HG03025 (cell line): Measurements from ENCODE around the gene TNFSF4.
"Not testable (repeated sequence)": the region's sequence is repeated elsewhere in the genome, so short reads cannot be mapped to it uniquely, and the experiment has no call there.

Experiments used
- ATAC-seq: cut with Tn5 transposase; IDR thresholded peaks from one replicate; pipeline ENCODE4 v1.9.1; 2021; ENCODE audit warnings: mild to moderate bottlenecking, moderate library complexity; ENCODE audit not compliant: unreplicated experiment, low FRiP score

TNFSF4 gene

GRCh38 chr1:173206816-173207568 is at the start of gene TNFSF4:
TNFSF4 (minus strand) TSS chr1:173207331; CDS start chr1:173207176, 155 bp downstream.
- ATAC-seq = no peak

GRCh38 chr1:173255214-173255813 is 48.2 kb upstream of the TNFSF4 start:
- no peak for ATAC-seq

- no peak for ATAC-seq
Observed at GRCh38 chr1:173253046-173253445, 45.9 kb upstream of the TNFSF4 start.

DNA sequence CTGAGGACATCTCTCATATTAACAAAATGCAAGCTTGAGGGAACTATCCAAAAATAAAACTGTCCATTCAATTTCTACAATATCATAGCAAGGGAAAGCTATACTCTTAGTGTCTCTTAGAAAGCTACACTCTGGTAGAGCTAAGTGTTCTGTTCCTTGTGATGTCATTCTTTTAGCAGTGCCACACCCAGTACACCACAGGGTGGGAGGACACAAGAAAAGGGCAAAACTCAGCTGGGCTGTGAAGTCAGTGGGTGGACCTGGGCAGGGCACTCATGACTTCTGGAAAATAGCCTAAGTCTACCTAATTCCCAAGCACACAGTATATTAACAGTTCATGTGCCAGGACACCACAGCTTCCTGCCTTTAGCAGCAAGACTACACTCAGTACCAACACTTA is 42.2 kb upstream of the TNFSF4 start:
- ATAC-seq = no peak

- no peak for ATAC-seq
Observed at GRCh38 chr1:173248247-173248940, 41.3 kb upstream of the TNFSF4 start.

DNA sequence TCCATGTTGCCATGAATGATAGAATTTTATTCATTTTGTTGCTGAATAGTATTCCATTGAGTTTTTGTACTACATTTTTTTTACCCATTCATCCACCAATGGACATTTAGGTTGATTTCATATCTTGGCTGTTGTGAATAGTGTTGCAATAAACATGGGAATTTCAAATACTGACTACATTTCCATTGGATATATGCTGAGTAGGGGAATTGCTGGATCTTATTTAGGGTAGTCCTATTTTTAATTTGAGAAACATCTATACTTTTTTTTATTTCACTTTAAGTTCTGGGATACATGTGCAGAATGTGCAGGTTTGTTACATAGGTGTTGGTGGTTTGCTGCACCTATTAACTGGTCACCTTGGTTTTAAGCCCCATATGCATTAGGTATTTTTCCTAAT is 38.8 kb upstream of the TNFSF4 start:
- no peak for ATAC-seq

DNA sequence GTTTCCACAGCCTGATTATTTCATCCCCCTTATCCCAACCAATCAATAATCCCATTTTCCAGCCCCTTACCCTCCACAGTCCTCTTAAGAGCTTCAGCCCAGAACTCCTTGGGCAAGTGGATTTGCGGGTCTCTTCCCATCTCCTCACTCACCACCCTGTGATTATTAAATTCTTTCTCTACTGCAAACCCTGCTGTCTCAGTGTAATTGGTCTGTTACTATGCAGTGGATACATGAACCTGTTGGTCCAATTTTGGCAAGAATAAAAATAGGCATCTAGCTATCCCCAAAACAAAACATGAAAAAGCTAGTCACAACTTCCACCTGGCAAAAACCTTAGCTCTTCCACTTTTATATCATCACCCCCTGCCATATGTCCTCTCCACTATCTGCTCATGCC is 36.2 kb upstream of the TNFSF4 start:
- no peak for ATAC-seq

DNA sequence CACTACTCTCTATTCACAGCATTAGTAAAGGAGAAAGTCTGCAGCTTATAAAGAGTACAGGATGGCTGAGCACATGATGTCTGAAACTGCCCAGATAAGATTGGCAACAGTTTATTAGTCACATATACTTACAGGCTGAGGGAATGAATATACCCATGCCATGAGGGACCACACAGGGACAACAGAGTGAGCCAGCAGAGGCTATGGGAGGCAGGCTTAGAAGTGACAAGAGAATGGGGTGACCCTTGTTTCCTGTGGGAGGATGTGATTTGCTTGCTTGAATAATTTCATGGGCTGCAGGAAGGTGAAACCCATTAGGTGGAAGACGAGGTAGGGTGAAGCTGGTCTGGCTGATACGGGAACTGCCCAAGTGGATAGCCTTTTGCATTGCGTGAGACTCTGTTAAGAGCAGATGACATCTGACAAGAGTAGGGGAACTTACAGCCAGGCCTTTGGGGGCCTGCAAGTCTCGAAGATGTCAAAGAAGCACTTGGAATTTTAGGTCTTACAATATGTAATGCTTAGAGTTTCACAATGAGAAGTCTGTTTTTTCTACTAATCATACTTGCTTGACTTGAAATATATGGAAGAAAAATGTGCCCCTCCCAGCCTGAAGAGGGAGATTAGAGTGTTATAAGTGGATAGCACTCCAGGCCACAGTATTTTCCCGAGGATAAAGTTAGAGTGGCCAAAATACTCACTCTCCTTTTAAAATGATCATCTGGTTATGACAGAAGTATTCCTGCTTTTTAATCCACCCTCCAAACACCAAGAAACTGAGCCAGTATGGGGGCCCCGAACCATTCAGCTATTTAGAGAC is 34.6 kb upstream of the TNFSF4 start:
- no peak for ATAC-seq

DNA sequence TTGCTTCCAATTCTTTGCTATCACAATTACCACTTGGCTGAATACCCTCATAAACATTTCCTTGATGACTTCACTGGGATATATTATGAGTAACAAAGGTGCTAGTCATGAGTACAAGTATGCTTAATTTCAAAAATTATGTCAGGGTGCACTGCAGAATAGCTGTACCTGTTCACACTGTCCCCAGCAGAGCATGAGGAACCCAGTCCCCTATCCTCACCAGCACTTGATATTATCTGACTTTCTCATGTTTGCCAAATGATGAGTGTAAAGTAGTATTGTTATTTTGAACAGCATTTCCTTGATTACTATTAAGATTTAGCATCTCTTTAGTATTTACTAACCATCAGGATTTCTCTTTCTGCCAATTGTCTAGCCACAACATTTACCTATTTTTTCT is 33.5 kb upstream of the TNFSF4 start:
- ATAC-seq = no peak

- no peak for ATAC-seq
Observed at GRCh38 chr1:173239058-173239457, 31.9 kb upstream of the TNFSF4 start.

- no peak for ATAC-seq
Observed at GRCh38 chr1:173234899-173235298, 27.8 kb upstream of the TNFSF4 start.

DNA sequence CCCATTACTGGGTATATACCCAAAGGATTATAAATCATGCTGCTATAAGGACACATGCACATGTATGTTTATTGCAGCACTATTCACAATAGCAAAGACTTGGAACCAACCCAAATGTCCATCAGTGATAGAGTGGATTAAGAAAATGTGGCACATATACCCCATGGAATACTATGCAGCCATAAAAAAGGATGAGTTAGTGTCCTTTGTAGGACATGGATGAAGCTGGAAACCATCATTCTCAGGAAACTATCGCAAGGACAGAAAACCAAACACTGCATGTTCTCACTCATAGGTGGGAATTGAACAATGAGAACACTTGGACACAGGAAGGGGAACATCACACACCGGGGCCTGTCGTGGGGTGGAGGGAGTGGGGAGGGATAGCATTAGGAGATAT is 27.3 kb upstream of the TNFSF4 start:
- not testable (repeated sequence) for ATAC-seq

DNA sequence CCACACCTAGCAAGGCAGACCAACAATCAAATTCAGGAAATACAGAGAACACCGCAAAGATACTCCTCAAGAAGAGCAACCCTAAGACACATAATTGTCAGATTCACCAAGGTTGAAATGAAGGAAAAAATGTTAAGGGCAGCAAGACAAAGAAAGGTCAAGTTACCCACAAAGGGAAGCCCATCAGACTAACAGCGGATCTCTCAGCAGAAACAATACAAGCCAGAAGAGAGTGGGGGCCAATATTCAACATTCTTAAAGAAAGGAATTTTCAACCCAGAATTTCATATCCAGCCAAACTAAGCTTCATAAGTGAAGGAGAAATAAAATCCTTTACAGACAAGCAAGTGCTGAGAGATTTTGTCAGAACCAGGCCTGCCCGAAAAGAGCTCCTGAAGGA is 21.9 kb upstream of the TNFSF4 start:
- not testable (repeated sequence) for ATAC-seq

DNA sequence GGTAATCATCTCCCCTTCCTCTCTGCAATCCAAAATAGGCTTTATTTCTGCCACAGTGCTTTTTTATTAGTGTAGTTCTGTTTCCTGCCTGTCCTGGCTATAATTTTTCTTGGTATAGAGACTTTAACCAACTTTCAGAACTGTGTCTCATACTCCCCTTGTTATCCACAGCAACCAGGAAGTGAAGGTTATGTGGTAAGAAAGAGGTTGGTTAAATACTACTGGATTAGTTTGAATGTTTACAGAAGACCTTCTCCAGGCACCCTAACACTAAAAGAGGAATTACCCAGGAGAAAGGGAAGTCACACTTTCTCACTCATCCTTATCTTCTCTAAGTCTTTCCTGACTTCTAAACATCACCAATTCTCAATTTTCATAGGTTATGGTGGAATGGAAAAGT is 17.8 kb upstream of the TNFSF4 start:
- ATAC-seq = no peak

GRCh38 chr1:173224280-173224892 is 17.3 kb upstream of the TNFSF4 start:
- ATAC-seq = no peak

DNA sequence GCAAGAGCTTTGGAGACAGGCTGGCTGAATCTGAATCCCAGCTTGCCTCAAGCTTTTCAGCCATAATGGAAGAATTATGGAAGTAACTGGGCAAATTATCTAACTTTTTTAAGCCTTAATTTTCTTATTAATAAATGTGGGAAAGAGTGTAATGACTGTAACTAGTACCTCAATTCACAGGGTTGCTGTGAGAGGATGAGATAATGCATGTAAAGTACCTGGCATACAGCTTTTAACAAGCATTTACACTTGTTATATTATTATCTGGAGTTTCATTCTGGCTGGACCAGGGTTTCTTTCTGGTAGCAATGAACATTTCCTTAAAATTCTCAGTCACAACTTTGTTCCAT is 15.9 kb upstream of the TNFSF4 start:
- ATAC-seq = no peak

DNA sequence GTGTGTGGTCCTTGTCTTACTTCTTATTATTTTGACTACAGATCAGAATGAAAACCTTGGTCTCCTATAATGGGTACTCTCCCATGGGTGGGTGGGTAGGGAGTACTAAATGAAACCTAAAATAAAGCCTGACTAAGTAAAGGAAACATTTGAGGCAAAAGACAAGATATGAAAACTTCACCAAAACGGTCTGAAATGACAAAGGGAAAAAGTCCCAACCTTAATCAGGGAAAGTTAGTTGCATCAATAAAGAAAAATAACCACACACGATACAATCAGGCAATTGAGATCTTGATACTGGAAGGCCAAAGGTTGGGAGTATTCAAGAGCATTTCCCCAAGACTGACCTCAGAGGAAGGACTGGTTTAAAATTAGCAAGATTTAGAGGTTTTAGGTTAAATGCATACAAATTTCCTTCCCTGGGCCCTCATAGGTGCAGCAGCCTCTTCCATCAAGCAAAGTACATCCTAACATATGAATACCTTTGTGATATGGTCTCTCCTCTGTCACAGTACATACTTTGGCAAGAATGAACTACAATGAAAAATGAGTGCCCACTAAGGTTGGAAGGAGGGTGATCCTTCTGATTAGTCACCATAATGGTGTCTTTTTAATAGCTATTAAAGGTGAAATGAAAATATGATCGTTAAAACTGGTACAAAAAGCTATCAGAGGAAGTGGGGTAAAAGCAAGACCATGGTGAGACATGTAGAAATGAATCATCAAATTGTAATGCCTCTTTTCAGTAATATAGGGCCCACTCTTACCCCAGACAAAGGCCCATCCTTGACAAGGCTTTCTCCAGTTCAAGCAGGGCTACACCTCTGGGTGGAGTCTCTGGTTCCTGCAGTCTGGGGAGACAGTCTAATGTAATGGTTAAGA is 15.3 kb upstream of the TNFSF4 start:
- no peak for ATAC-seq

GRCh38 chr1:173220157-173220556 is 13.0 kb upstream of the TNFSF4 start:
- no peak for ATAC-seq

- no peak for ATAC-seq
Observed at GRCh38 chr1:173213665-173214064, 6.5 kb upstream of the TNFSF4 start.
